ENCODE results near the gene RGS7. TPM values are rescaled to one million over a fixed set of nuclear protein-coding genes. Genes with fewer than 3 reads are reported as not detected.

RGS7 gene
- total and polyA plus RNA-seq, 2 of the 8 experiments (the other 6 are each of a cell fraction or from before 2014, with no cell fraction given) = 1.6 to 3.0 TPM

GRCh38 chr1:241306125-241306790 is 50.7 kb downstream of the RGS7 start:
- Histone ChIP-seq H3K18ac (ENCODE audit: extremely low read depth, low read length) (no peak overlapping the region), H3K56ac (replicated peaks; ENCODE audit: insufficient read length, low read depth, low read length) (peak overlapping the region; percentile 21), H3K27me3 (replicated peaks in 1 of 4; ENCODE audit: control insufficient read depth in 3 of 4, extremely low read depth in 1 of 4, insufficient read depth in 3 of 4, low read length in 3 of 4) (no peaks in the 10 kb centered on the region), H3K4me2 (ENCODE audit: insufficient read depth in 1 of 2, low read depth in 2 of 2, low read length in 2 of 2) (no peak overlapping the region), H4K8ac (ENCODE audit: extremely low read depth, insufficient read depth, low read length) (no peak overlapping the region), H3K4me1 (replicated peaks in 1 of 4; ENCODE audit: control insufficient read depth in 3 of 4, insufficient read depth in 4 of 4, low read length in 3 of 4) (peaks cover 0 to 1% (median 0%) of the 10 kb centered on the region in 4 experiments; a peak in 3 of 7 replicates), H3K23ac (ENCODE audit: insufficient read length) (peak overlapping the region; percentile 92), H2BK12ac (ENCODE audit: low read depth, low read length) (peak overlapping the region; percentile 86), H2BK5ac (ENCODE audit: low read depth, low read length) (peak overlapping the region; percentile 22; the same call in 1 of the 2 replicates), H3K79me1 (ENCODE audit: low read depth, low read length) (no peaks in the 10 kb centered on the region), H2BK120ac (replicated peaks; ENCODE audit: low read depth, low read length) (no peak overlapping the region), H3K36me3 (ENCODE audit: control insufficient read depth in 2 of 4, insufficient read depth in 4 of 4, low read length in 3 of 4) (peaks cover 0 to 2% (median 0%) of the 10 kb centered on the region in 4 experiments; a peak in 2 of 8 replicates), H2AK5ac (ENCODE audit: low read depth, low read length) (peak overlapping the region; percentile 99), H3K27ac (ENCODE audit: low read depth, low read length) (no peak overlapping the region), H2AFZ (ENCODE audit: low read length) (no peak overlapping the region), H4K5ac (ENCODE audit: insufficient read length, low read depth, low read length) (peak overlapping the region; percentile 36), H3K9ac (replicated peaks in 1 of 4; ENCODE audit: extremely low read depth in 1 of 4, low read depth in 3 of 4, low read length in 3 of 4) (no peak overlapping the region), H3K4me3 (ENCODE audit: extremely low read depth in 1 of 4, insufficient read depth in 2 of 4, low read depth in 3 of 4, low read length in 4 of 4) (no peak overlapping the region), H4K91ac (replicated peaks; ENCODE audit: insufficient read length, low read length) (peak overlapping the region; percentile 22), H3K23me2 (ENCODE audit: low read depth, low read length) (peaks cover 8% of the 10 kb centered on the region; the same call in 1 of the 2 replicates), H3K9me3 (ENCODE audit: insufficient read depth in 2 of 2, low read depth in 1 of 2, low read length in 1 of 2) (peaks cover 17 to 18% of the 10 kb centered on the region in 2 experiments), H4K20me1 (replicated peaks in 1 of 2; ENCODE audit: control insufficient read depth in 1 of 2, insufficient read depth in 2 of 2, low read length in 2 of 2) (peaks cover 0 to 4% of the 10 kb centered on the region in 2 experiments), H3K79me2 (ENCODE audit: control insufficient read depth in 1 of 2, insufficient read depth in 2 of 2, low read length in 2 of 2) (no peaks in the 10 kb centered on the region), H3K14ac (ENCODE audit: insufficient read length) (no peak overlapping the region), H3K4ac (replicated peaks; ENCODE audit: insufficient read length, low read depth, low read length) (peak overlapping the region; percentile 82), H2BK15ac (ENCODE audit: low read length) (peak overlapping the region; percentile 13; the same call in 1 of the 2 replicates), H2BK20ac (ENCODE audit: low read length) (no peak overlapping the region)
- CTCF ChIA-PET (ENCODE audit: partially characterized antibody) = no interaction called here
- POLR2A ChIA-PET (ENCODE audit: partially characterized antibody) = no interaction called here
- DNase-seq (ENCODE audit: low read depth in 1 of 2, low spot score in 2 of 2) (no peak), FAIRE-seq (no peak)
- WGBS, 2 experiments (ENCODE audit: extremely low coverage in 1 of 2, insufficient coverage in 1 of 2, insufficient read length in 1 of 2, insufficient replicate concordance in 2 of 2, low coverage in 1 of 2, low lambda C conversion rate in 2 of 2, missing lambda C conversion rate in 1 of 2) = 89 to 100% methylated on average over 3 to 12 of the region's 12 CpGs
- TF ChIP-seq ASH2L (IDR thresholded peaks at IDR 0.05; ENCODE audit: low read length) (no peak), FOSL1 (IDR thresholded peaks at IDR 0.05; ENCODE audit: insufficient read depth, low read depth, low read length) (no peak), POLR2AphosphoS5 (IDR thresholded peaks at IDR 0.05; ENCODE audit: low read depth, low read length) (no peak), CREB1 (IDR thresholded peaks at IDR 0.05) (no peak), POLR2A (IDR thresholded peaks at IDR 0.05; ENCODE audit: control extremely low read depth in 1 of 2, low read depth in 2 of 2, low read length in 2 of 2) (no peak), CEBPB (IDR thresholded peaks at IDR 0.05; ENCODE audit: low read depth, low read length) (no peak), JUND (IDR thresholded peaks at IDR 0.05; ENCODE audit: low read length) (no peak), TBP (IDR thresholded peaks at IDR 0.05; ENCODE audit: low read depth, low read length) (no peak), SUZ12 (IDR thresholded peaks at IDR 0.05; ENCODE audit: low read length) (no peak), SIRT6 (IDR thresholded peaks at IDR 0.05; ENCODE audit: low read length) (no peak), EP300 (IDR thresholded peaks at IDR 0.05; ENCODE audit: borderline replicate concordance in 1 of 2, low read depth in 2 of 2, low read length in 2 of 2) (no peak), GTF2F1 (IDR thresholded peaks at IDR 0.05; ENCODE audit: borderline replicate concordance, low read depth, low read length) (no peak), CHD1 (IDR thresholded peaks at IDR 0.05; ENCODE audit: low read depth, low read length) (no peak), CBX5 (IDR thresholded peaks at IDR 0.05; ENCODE audit: low read depth, low read length) (no peak), YY1 (IDR thresholded peaks at IDR 0.05; ENCODE audit: low read depth, low read length) (no peak)
